Activated T-cell treated with anti-CD3 and anti-CD28 coated beads for 48 hours (primary cell): ENCODE data around the gene OR5C1.
"Not testable (repeated sequence)": the region's sequence is repeated elsewhere in the genome, so short reads cannot be mapped to it uniquely, and the experiment has no call there.

Experiments used
- DNase-seq: peaks from one replicate; pipeline ENCODE4 v3.0.0-alpha.2; 2020; ENCODE audit warnings: low read depth

Gene OR5C1

DNA sequence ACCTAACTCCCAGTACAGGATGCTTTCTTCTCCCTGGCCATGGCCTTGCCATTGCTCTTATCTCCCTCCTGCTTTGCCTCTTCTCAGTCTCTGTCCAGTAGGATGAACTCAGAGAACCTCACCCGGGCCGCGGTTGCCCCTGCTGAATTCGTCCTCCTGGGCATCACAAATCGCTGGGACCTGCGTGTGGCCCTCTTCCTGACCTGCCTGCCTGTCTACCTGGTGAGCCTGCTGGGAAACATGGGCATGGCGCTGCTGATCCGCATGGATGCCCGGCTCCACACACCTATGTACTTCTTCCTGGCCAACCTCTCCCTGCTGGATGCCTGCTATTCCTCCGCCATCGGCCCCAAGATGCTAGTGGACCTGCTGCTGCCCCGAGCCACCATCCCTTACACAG is at the start of gene OR5C1:
Gene OR5C1, plus strand, starts transcription at position 103 of the 400 bp plus-strand sequence. Its CDS starts 0 bp downstream, at position 103.
- DNase-seq = no peak

DNA sequence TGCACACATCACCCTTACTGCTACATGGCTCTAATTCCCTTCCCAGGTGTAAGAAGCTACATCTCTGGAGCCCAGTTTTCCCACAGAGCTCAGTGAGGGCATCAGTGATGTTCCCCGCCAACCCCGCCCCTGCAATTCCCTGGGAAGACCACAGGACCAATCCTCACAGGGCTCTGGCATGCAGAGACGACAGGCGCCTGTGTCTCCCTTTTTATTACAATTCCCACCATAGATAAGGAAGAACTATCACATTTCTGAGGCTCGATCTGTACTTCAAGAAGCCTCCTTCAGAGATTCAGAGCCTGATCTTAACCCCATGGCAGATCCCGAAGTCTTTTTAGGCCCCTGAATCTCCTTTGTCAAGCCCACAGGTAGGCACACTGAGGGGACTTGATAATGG is 46.7 kb upstream of the OR5C1 start, which contains the start of gene OR1L6:
Gene OR1L6, plus strand, starts transcription at position 301 of the 400 bp plus-strand sequence. CDS start 7,545 bp downstream, outside the sequence.
- no peak for DNase-seq

GRCh38 chr9:122754825-122755224 is 33.9 kb upstream of the OR5C1 start:
- no peak for DNase-seq

- DNase-seq = no peak
Observed at GRCh38 chr9:122767817-122768216, 20.9 kb upstream of the OR5C1 start.

DNA sequence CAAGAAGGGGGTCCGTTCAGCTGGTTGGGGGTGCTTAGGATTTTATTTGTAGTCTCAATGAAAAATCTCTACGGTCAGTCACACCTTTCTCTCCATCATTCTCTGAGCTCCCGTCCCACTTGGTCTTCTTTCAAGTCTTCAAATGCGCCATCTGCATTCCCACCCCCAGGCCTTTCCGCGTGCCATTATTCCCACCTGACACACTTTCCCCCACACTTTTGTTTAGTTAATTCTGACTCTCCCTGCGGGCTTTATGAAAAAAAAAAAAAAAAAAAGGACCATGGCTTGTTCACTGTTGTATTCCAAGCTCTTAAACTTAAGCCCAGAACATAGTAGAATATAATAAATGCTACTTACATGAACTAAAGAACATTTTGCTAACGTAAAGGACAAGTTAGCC is 11.7 kb upstream of the OR5C1 start:
- no peak for DNase-seq

DNA sequence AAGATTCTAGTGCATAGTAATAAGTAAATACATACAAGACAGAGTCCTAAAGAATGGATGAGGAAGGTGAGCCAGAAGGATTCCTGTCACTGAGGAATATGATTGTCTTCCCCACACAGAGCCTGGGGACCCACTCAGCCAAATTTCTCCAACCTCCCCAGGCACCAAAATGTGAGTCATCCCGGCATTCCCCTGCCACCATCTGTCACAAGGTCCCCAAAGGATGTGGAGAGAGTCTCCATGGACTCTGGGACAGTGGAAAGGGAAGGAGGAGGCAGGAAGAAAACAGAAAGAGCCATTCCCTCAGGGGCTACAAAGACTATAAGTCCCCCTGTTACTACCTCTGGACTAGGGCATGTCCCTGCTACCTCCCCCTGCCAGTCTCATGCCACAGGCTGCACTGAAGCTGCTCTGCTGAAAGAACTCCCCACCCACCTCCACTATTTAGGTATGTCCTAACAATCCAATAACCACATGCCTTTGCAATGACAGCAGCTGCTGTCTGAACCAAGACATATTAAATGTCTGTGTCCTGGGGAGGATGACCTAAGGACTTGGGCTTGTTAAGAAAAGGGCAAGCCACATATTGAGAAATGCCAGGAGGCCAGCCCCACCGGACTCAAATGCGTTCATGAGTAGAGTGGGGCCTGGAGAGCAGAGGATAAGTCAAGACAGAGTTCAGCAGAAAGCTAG is 10.7 kb upstream of the OR5C1 start:
- no peak for DNase-seq

- no peak for DNase-seq
Observed at GRCh38 chr9:122779181-122779580, 9.6 kb upstream of the OR5C1 start.

GRCh38 chr9:122780026-122780425 is 8.7 kb upstream of the OR5C1 start:
- no peak for DNase-seq

- no peak for DNase-seq
Observed at GRCh38 chr9:122781671-122782070, 7.1 kb upstream of the OR5C1 start.

- DNase-seq = no peak
Observed at GRCh38 chr9:122785269-122785668, 3.5 kb upstream of the OR5C1 start.

GRCh38 chr9:122786338-122786737 is 2.4 kb upstream of the OR5C1 start:
- no peak for DNase-seq

DNA sequence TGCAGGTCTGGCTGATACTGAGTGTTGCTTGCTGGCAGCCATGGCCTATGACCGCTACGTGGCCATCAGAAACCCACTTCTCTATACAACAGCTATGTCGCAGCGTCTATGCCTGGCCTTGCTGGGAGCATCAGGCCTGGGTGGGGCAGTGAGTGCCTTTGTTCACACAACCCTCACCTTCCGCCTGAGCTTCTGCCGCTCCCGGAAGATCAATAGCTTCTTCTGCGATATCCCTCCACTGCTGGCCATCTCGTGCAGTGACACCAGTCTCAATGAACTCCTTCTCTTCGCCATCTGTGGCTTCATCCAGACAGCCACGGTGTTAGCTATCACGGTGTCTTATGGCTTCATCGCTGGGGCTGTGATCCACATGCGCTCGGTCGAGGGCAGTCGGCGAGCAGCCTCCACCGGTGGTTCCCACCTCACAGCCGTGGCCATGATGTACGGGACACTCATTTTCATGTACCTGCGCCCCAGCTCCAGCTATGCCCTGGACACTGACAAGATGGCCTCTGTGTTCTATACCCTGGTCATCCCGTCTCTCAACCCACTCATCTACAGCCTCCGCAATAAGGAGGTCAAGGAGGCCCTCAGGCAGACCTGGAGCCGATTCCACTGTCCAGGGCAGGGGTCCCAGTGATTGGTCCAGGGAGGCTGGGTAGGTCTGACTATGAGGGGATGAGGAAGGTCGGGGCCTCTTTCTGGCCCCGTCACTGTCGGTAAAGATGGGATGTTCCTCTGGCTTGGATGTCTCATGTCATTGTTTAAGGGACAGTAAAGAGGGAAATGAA is 718 bp downstream of the OR5C1 start:
- DNase-seq = no peak

DNA sequence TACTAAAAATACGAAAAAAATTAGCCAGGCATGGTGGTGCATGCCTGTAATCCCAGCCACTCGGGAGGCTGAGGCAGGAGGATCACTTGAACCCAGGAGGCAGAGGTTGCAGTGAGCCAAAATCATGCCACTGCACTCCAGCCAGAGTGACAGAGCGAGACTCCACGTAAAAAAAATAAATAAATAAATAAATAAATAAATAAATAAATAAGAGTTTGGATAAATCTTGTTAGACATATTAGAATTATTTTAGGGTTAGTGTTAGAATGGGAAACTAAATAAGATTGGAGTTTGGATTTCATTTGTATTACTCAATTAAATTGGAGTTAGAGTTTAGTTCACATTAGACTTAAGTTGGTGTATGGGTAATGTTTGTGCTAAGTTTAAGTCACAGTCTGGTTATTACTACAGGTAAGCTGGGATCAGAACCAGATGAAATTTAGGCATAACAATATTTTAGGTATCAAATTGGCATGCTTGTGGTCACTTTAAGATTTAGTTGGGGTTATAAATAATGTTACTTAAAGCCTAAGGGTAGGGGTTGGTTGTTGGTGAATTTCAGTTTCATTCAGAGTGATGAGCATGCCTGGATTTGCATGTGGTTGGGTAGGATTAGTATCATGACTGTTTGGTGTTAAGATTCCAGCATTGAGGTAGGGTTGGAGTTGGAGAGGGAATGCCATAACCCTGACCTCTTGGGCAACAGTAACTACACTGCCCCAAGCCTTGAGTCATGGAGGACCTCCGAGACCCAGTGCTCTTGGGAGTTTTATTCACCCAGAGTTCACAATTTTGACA is 3.3 kb downstream of the OR5C1 start:
- no peak for DNase-seq

DNA sequence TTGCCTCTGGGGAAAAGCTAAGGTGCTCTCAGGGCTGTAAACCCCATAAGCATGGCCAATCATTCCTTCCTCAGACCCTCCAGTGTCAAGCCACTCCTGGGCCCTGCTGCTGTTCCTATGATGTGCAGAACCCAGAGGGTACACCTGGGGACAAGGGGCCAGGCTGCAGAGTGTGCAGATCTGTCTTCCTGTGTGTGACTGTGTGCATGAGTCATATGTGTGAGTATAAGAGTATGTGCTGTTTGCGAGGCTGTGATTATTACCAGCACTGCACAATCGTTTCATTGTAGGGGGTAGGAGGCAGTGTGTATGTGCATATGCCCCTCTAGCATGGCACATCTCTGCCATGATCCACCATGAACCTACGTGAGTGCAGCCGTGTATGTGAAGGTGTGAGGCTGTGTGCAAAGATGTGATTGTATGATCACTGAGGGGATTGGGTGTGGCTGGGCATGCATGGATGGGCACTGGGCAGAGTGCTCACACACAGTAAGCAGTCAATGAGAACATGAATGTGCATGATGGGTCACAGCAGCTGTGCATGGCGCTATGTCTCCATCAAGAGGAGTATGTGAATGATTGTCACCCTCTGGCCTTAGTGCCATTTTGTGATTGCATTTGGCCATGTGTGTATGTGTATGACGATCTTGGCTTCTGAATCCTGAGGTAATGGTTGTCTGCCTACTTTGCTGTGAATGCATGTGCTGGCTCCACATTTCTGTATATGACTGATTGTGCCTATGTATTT is 8.8 kb downstream of the OR5C1 start:
- DNase-seq = no peak

GRCh38 chr9:122800066-122801060 is 11.6 kb downstream of the OR5C1 start, which contains the start of gene OR1K1:
Gene OR1K1, plus strand, starts transcription at chr9:122800123. Its CDS starts 0 bp downstream, at chr9:122800123.
- no peak for DNase-seq

DNA sequence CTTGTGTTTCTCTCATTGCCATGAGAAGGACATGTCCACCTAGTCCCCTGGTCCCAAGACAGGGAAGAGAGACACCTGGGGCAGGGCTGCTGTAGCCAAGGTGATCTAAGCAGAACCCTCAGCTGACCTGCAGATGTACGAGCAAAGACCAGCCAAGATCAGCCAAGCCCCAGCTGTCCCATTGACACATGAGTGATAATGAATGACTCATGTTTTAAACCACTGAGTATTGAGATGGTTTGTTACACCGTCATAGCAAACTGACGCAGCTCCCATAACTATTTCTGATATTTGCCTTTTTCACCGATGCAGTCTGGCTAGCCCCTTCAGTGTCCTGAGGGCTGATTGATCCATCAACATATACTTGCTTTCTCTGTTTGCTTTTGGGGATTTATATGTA is 17.9 kb downstream of the OR5C1 start:
- DNase-seq = no peak

- peak; percentile 41 for DNase-seq
Observed at GRCh38 chr9:122807271-122807900, 18.7 kb downstream of the OR5C1 start.

- DNase-seq = no peak
Observed at GRCh38 chr9:122808141-122808540, 19.4 kb downstream of the OR5C1 start.

DNA sequence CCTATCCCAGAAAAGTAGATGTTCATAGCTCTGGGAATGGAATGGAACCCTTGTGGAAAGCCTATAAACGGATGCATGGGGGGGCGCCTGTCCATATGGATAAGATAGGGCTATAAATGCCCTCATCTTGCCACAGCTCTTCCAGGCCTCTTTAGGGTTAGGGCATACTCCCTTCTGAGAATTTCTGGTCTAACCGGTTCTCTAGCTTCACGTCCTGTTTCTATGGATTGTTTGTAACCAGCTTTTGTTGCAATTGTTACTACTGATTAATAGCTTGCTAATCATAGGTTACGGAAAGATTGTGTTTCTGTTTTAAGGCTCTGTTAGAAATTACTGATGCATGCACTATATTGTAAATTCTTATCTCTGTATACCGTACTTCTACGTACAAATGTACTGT is 20.5 kb downstream of the OR5C1 start:
- DNase-seq = not testable (repeated sequence)
